Measurements from ENCODE around the gene PAAF1.

Gene PAAF1

DNA sequence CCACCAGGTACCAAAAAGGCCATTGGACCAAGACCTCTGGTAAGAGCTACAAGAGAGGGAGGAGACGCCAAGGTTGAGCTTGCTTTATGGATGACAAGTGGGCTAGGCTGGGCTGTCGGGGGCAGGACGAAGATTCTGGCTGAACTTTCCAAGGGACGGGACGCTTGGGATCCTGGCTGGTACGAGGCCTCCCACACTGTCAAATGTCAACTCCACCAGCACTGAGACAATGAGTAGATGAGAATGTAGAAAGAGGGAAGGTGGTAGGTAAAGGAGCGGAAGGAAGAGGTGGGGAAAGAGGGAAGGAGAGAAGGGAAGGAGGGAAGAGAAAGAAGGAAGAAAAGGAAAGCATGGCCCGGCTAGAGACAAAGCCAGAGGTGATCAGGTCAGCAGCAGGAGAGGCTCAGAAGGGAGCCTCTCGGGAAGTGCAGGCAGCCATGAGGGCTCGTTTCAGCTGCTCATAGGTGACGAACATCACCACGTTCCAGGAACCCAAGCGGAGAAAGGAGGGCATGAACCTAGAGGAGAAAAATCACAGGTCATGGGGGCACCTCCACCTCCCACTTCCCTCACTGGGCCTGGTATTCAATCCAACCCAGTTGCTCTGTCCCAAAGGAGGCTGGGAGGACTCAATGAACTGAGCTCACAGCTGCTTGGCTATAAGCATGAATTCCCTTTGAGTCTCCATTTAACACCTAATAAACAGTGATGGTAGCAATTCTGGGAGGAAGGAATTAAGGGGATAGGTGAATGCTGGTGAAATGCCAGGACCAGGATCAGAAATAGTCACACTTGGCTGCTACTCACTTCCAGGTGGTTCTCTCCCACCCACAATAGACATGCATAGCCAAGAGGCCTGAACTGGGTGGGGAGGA is 98.0 kb downstream of the PAAF1 start:
- no peak for DNase-seq

DNA sequence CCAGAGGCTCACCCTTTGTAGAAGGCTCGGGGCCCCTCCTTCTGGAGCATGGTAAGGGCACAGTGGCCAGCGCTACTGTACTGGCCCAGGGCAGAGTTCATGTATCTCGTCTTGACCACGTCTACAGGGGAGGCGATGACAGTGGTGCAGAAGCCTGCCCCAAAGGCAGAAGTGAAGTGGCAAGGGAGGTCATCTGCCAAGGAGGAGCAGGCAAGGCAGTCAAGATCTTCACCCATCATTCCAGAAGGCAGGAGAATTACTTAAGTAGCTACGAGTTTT is 98.6 kb downstream of the PAAF1 start:
- DNase-seq, result no peak

DNA sequence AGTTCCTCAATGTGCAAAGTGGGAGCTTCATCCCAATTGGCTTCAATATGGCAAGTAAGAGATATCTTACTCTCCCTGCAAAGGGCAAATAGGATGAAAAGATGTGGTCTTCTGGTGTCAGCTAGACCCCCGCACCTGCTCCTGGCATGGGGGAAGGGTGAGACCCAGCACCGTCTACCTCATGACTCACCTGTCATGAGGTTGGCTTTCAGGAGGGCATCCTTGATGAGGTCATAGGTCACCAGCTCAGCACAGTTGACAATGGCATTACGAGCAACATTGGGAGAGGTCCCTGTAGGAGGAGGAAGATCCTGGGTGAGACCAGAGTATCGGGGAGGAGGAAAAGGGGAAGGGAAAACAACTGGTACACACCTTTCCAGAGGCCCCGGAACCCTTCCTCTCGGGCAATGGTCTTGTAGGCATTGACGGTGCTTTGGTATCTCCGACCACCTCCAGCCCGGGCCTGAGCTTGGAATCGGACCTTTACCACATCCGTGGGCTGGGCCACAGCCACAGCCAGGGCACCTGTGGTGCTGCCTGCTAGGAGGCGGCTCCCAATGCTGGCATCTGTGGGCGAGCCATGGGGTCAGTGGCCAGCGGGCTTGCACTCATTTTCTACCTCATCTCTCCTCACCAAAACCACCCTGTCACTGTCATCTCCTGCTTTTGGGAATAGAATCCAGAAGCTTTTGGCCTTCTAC is 99.8 kb downstream of the PAAF1 start:
- no peak for DNase-seq

DNA sequence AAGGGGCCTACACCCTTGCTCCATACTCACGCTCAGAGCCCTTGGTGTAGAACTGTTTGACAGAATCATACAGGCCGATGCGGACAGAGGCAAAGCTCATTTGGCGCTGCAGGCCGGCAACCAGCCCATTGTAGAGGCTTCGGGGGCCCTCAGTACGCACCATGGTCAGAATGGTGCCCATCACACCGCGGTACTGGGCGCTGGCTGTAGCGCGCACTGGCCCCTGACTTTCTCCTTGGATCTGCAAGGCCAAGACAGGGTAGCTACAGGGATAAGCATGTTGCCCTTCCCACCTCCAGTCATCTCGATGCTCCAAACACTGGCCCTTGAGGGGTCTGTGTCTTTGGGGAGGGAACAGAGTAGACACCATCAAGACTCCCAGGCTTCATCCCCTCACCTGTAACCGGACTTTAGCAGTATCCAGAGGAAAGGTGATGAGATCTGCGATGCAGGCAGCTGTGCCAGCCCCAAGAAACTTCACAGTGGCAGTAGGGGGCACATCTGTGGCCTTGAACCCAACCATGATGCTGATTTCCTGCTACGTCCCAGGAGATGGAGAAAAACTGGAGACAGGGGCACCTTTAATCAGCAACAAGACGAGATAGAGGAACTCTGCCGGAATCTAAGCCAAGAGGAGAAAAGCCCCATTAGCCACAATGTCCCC is 101.2 kb downstream of the PAAF1 start:
- DNase-seq, result no peak

DNA sequence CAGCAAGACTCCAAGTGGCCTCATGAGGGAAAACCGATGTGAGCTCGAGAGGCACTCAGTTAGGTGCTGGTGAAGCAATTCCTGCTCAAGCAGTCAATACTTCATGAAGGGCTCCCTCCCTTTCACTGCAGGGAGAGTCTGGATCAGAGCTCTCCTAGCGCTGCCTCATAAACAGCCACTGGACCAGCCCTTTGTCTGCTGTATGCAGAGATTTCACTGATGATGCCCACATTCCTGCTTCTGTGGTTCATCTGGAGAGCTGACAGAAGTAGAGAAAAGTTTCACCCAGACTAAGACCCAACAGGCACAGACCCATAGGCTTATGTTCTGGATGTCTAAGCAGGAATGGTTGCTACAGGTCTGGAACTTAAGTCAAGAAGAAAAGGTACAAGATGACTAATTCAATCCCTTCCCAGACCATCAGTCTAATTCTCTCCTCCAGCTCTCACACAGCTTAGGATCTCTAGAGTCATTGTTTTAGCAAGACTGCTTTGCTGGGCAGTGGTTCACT is 101.8 kb downstream of the PAAF1 start:
- DNase-seq, result no peak

DNA sequence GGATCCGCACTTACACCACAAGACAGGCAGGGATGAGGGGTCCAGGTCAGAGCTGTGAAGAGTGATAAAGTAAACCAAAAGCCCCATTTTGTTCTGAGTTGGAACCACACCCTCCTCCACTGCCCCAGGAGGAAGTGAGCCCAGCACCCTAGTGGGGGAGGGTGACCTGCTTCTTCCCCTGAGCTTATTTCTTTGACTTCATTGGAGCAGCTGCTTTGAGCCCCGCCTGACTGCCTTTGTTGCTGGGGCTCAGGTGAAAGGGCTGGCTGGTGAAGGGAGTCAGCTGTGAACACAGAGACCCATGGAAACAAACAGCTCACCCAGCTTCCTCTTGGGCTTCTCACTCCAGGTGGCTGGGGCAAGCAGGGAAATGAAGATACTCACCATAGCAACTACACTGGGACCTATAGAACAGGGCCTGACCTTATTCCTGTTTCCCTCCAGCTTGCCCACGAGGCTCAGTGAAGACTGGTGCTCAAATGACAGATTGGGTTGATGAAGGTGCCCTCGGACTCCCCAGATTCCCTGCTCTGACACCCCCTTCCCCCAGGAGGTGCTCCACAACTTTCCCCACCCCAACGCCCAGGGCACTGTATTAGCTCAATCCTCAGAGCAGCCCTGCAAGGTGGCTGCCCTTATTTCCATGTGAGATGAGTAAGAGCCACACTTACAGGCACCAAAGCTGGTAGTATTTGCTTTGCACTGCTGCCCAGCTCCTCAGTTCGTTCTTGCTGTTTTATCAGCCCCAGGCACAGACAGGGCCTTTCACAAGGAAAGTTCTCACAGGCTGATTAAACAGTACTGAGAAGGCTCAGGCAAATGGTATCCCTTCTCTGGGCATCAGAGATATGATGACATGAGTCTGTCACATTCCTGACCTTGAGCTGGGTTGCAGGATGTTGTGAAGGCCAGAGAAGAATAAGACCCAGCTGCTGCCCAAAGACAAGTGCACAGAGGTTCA is 103.5 kb downstream of the PAAF1 start:
- DNase-seq, result no peak

Data from cerebellar nuclear complex (tissue), 1 donor.